ENCODE results near the gene KCNN3. TPM values are rescaled to one million over a fixed set of nuclear protein-coding genes. Genes with fewer than 3 reads are reported as not detected.

The KCNN3 gene
- total and polyA plus RNA-seq, 7 donors: 0.23 to 27.7 (median 9.4) TPM

GRCh38 chr1:154813846-154814505 is 56.1 kb downstream of the KCNN3 start:
- Histone ChIP-seq H3K36me3 (no peaks in the 10 kb centered on the region), H3K27me3 (no peaks in the 10 kb centered on the region), H3K9me3 (no peaks in the 10 kb centered on the region), H3K4me1 (peaks cover 0 to 20% (median 0%) of the 10 kb centered on the region in 4 donors), H3K4me3 (no peak overlapping the region), H3K27ac (peak overlapping the region in 1 of 4 donors; percentile 63)
- 66 to 83% methylated on average over 8 of the region's 8 CpGs for WGBS, 2 donors
- DNase-seq: no peak
- TF ChIP-seq EP300 (IDR thresholded peaks at IDR 0.05) (no peak), POLR2A (IDR thresholded peaks at IDR 0.05) (no peak), POLR2AphosphoS5 (IDR thresholded peaks at IDR 0.05) (no peak)
- TF ChIP-seq, protein P1, sequence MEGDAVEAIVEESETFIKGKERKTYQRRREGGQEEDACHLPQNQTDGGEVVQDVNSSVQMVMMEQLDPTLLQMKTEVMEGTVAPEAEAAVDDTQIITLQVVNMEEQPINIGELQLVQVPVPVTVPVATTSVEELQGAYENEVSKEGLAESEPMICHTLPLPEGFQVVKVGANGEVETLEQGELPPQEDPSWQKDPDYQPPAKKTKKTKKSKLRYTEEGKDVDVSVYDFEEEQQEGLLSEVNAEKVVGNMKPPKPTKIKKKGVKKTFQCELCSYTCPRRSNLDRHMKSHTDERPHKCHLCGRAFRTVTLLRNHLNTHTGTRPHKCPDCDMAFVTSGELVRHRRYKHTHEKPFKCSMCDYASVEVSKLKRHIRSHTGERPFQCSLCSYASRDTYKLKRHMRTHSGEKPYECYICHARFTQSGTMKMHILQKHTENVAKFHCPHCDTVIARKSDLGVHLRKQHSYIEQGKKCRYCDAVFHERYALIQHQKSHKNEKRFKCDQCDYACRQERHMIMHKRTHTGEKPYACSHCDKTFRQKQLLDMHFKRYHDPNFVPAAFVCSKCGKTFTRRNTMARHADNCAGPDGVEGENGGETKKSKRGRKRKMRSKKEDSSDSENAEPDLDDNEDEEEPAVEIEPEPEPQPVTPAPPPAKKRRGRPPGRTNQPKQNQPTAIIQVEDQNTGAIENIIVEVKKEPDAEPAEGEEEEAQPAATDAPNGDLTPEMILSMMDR (IDR thresholded peaks at IDR 0.05): no peak
- intact Hi-C loops (cut with DNase I): no loop called here

DNA sequence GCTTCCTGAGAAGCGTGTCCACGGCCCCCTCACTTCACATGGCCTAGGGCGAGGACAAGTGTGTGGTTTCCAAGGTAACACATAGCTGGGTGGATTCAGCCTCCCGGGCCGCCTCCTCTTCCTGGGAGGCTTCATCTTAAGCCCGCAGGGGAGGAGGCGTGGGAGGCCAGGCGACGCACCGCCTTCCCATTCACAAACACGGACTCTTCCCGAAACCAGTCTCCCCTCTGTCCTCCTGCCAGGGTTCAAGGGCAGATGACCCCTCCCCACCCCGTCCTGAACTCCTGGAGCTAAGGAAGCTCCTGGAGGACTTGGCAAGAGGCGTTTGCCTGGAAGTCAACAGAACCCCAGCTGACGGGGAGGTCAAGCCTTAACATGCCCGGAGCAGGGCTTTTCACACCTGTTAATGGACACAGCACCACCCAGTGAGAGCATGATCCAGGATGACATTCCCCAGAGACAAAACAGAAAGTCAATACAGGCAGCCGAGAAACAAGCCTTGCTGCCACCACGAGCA is 56.7 kb downstream of the KCNN3 start:
- intact Hi-C loops (cut with DNase I): no loop called here
- H3K27me3 ChIP-seq: no peaks in the 10 kb centered on the region
- no peak for DNase-seq
- H3K4me1 ChIP-seq: peaks cover 0 to 20% (median 0%) of the 10 kb centered on the region in 4 donors
- H3K4me3 ChIP-seq: no peak overlapping the region
- WGBS, 2 donors: 26 to 66% methylated on average over 18 of the region's 18 CpGs
- peak overlapping the region in 1 of 4 donors; percentile 63 for H3K27ac ChIP-seq
- TF ChIP-seq EP300 (IDR thresholded peaks at IDR 0.05): no peak
- TF ChIP-seq, protein P1 (IDR thresholded peaks at IDR 0.05): no peak
- TF ChIP-seq POLR2AphosphoS5 (IDR thresholded peaks at IDR 0.05): no peak
- no peaks in the 10 kb centered on the region for H3K9me3 ChIP-seq
- no peaks in the 10 kb centered on the region for H3K36me3 ChIP-seq

GRCh38 chr1:154812877-154813276 is 57.2 kb downstream of the KCNN3 start:
- H3K27ac ChIP-seq: peak overlapping the region in 1 of 4 donors; percentile 63
- intact Hi-C loops (cut with DNase I): no loop called here
- 81 to 84% methylated on average over 3 of the region's 3 CpGs for WGBS, 2 donors

DNA sequence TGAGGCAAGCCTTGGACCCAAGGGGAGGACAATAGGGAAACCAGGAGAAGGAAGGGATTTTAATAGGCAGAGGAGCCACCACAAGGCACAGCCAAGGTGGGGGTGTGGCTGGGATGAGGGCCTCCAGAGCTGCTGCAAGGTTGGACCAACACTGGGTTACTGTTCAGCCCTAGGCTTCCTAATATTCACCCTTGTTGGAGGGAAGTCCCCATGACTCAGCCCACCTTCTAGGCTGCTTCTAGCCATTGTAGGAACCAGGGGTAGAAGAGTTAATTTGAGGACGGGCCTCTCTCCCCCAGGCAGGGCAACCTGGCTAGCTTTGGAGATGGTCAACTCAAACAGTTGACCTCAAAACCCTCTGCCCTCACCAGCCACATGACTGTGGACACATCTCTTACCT is 59.5 kb downstream of the KCNN3 start:
- intact Hi-C loops (cut with DNase I): no loop called here
- Histone ChIP-seq H3K4me1 (peaks cover 0 to 19% (median 0%) of the 10 kb centered on the region in 4 donors), H3K36me3 (no peaks in the 10 kb centered on the region), H3K9me3 (no peaks in the 10 kb centered on the region), H3K4me3 (no peak overlapping the region), H3K27me3 (no peaks in the 10 kb centered on the region), H3K27ac (peak overlapping the region in 3 of 4 donors; percentile 20 to 34 (median 34))
- DNase-seq: no peak
- TF ChIP-seq, protein P1 (IDR thresholded peaks at IDR 0.05): no peak
- TF ChIP-seq EP300 (IDR thresholded peaks at IDR 0.05) (no peak), POLR2AphosphoS5 (IDR thresholded peaks at IDR 0.05) (no peak), POLR2A (IDR thresholded peaks at IDR 0.05) (no peak)
- 87 to 89% methylated on average over 1 of the region's 1 CpG for WGBS, 2 donors

More at GRCh38 chr1:154812877-154813276, 57.2 kb downstream of the KCNN3 start:
- Histone ChIP-seq H3K4me3 (no peak overlapping the region), H3K9me3 (no peaks in the 10 kb centered on the region), H3K27me3 (no peaks in the 10 kb centered on the region), H3K4me1 (peaks cover 0 to 20% (median 0%) of the 10 kb centered on the region in 4 donors), H3K36me3 (no peaks in the 10 kb centered on the region)
- DNase-seq: no peak
- TF ChIP-seq, protein P1 (IDR thresholded peaks at IDR 0.05): no peak
- TF ChIP-seq EP300 (IDR thresholded peaks at IDR 0.05) (no peak), POLR2A (IDR thresholded peaks at IDR 0.05) (no peak), POLR2AphosphoS5 (IDR thresholded peaks at IDR 0.05) (no peak)
